KMS-11 (cell line): ENCODE results near the gene RAB5A.
"Not testable (repeated sequence)": the region's sequence is repeated elsewhere in the genome, so short reads cannot be mapped to it uniquely, and the experiment has no call there.

Experiments used
- H2AFZ ChIP-seq: fragments of 200-600 bp; sonication (generic); 2 replicates; pipeline ENCODE4 v1.6.1; 2016; ENCODE audit warnings: antibody characterized with exemption, mixed run types, low read depth
- H3K27ac ChIP-seq: fragments of 200-600 bp; sonication (generic); 2 replicates; pipeline ENCODE4 v1.6.1; 2016; ENCODE audit warnings: mild to moderate bottlenecking, mixed run types
- H3K27me3 ChIP-seq: fragments of 200-600 bp; sonication (generic); 2 replicates; pipeline ENCODE4 v1.6.1; 2017; ENCODE audit warnings: mild to moderate bottlenecking, low read depth, mixed run types, moderate library complexity; ENCODE audit not compliant: insufficient read depth
- H3K36me3 ChIP-seq: fragments of 200-600 bp; sonication (generic); 2 replicates; pipeline ENCODE4 v1.6.1; 2017; ENCODE audit warnings: mild to moderate bottlenecking, mixed run types; ENCODE audit not compliant: insufficient read depth
- H3K4me1 ChIP-seq: fragments of 200-600 bp; sonication (generic); 2 replicates; pipeline ENCODE4 v1.6.1; 2016; ENCODE audit warnings: mild to moderate bottlenecking, low read depth, mixed run types; ENCODE audit not compliant: poor library complexity, severe bottlenecking
- H3K4me2 ChIP-seq: fragments of 200-600 bp; sonication (generic); 2 replicates; pipeline ENCODE4 v1.7.0; 2016; ENCODE audit warnings: mild to moderate bottlenecking, mixed run types
- H3K4me3 ChIP-seq: fragments of 200-600 bp; sonication (generic); IDR thresholded peaks from 2 replicates; pipeline ENCODE4 v1.6.1; 2017; ENCODE audit warnings: low read depth, low read length, mixed read lengths; ENCODE audit not compliant: insufficient read depth
- H3K79me2 ChIP-seq: fragments of 200-600 bp; sonication (generic); 2 replicates; pipeline ENCODE4 v1.6.1; 2016; ENCODE audit warnings: low read depth, mixed run types; ENCODE audit not compliant: insufficient read depth
- H3K9ac ChIP-seq: fragments of 200-600 bp; sonication (generic); 2 replicates; pipeline ENCODE4 v1.6.1; 2016; ENCODE audit warnings: mild to moderate bottlenecking, mixed run types
- H4K20me1 ChIP-seq: fragments of 200-600 bp; sonication (generic); 2 replicates; pipeline ENCODE4 v1.6.1; 2016; ENCODE audit warnings: mild to moderate bottlenecking, mixed run types; ENCODE audit not compliant: insufficient read depth
- TF ChIP-seq, protein P1 (sequence below): fragments of 200-600 bp; sonication (generic); conservative IDR thresholded peaks from 2 replicates; pipeline ENCODE4 v1.6.1; 2017; ENCODE audit warnings: low read depth, mild to moderate bottlenecking, antibody characterized with exemption, low read length, moderate library complexity, mixed read lengths

RAB5A gene

DNA sequence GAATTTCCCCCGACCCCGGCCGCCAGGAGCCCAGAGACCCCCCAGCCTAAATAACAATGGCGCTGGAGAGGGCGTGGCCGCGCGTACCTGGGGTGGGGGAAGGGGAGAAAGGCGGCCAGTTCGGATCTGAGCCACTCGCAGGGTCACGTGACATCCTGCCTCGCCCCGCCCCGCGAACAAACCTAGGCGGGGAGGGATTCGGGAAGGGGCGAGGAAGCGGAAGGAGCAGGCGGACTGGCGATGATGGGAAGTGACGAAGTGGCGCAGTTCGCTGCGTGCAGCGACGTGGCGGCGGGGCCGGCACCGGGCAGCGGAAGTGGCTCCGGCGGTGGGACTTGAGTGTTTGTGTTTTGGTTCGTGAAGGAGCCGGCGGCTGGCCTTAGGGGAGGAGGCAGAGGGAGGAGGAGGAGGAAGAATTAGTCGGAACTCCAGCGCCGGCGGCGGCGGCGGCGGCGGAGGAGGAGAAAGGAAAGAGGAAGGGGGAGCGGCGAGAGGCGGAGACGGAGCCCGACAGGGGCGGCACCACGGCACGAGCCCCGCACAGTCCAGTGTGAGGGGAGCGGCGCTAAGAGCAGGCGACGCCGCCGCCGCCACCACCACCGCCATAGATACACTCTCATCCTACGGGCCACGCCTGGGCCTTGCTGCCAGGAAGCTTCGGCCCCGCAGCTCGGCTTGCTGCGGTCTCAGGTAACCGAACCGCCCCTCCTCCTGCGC is at the start of gene RAB5A:
RAB5A (plus strand) TSS at position 266 of the 717 bp plus-strand sequence. CDS start 3,802 bp downstream, outside the sequence.
- Histone ChIP-seq H3K9ac (peak within 1 kb of the TSS; percentile 76), H2AFZ (peak within 1 kb of the TSS; percentile 91), H3K36me3 (no peaks in the 10 kb centered on the region), H3K4me2 (peak within 1 kb of the TSS; percentile 83), H3K4me1 (peaks cover 12% of the 10 kb centered on the region), H4K20me1 (no peaks in the 10 kb centered on the region), H3K79me2 (peaks cover 39% of the 10 kb centered on the region), H3K27me3 (no peaks in the 10 kb centered on the region), H3K27ac (peak within 1 kb of the TSS; percentile 70), H3K4me3 (peak within 1 kb of the TSS; percentile 36)
- TF ChIP-seq, protein P1, sequence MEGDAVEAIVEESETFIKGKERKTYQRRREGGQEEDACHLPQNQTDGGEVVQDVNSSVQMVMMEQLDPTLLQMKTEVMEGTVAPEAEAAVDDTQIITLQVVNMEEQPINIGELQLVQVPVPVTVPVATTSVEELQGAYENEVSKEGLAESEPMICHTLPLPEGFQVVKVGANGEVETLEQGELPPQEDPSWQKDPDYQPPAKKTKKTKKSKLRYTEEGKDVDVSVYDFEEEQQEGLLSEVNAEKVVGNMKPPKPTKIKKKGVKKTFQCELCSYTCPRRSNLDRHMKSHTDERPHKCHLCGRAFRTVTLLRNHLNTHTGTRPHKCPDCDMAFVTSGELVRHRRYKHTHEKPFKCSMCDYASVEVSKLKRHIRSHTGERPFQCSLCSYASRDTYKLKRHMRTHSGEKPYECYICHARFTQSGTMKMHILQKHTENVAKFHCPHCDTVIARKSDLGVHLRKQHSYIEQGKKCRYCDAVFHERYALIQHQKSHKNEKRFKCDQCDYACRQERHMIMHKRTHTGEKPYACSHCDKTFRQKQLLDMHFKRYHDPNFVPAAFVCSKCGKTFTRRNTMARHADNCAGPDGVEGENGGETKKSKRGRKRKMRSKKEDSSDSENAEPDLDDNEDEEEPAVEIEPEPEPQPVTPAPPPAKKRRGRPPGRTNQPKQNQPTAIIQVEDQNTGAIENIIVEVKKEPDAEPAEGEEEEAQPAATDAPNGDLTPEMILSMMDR: no peak

- Histone ChIP-seq H3K4me2 (no peak overlapping the region), H3K9ac (no peak overlapping the region), H2AFZ (no peak overlapping the region), H3K27me3 (no peaks in the 10 kb centered on the region), H3K27ac (no peak overlapping the region), H3K4me3 (no peak overlapping the region), H4K20me1 (no peaks in the 10 kb centered on the region), H3K36me3 (no peaks in the 10 kb centered on the region), H3K4me1 (no peaks in the 10 kb centered on the region), H3K79me2 (no peaks in the 10 kb centered on the region)
- TF ChIP-seq, protein P1: no peak
Observed at GRCh38 chr3:19898721-19899120, 48.2 kb upstream of the RAB5A start.

DNA sequence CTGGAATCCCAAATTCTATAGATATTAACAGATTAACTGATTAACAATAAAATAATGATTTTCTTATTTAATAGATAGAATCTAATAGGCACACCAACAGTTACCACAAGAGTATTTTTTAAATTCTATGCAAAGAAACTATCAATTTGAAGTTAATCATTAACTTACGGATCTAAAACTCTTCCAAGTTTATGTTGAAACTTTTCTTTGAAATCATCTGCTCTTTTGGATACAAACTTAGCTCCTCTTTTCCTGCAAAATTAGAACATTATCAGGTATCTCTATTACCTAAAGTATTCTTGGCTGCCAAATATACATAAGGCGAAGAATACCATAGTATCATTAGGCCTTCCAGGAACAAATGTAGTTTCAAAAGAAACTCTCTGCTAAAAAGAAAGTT is 47.6 kb upstream of the RAB5A start:
- Histone ChIP-seq H3K27me3 (no peaks in the 10 kb centered on the region), H2AFZ (no peak overlapping the region), H3K9ac (no peak overlapping the region), H3K79me2 (no peaks in the 10 kb centered on the region), H3K4me2 (no peak overlapping the region), H3K4me1 (no peaks in the 10 kb centered on the region), H3K36me3 (no peaks in the 10 kb centered on the region), H3K4me3 (no peak overlapping the region), H3K27ac (no peak overlapping the region), H4K20me1 (no peaks in the 10 kb centered on the region)
- TF ChIP-seq, protein P1: no peak

DNA sequence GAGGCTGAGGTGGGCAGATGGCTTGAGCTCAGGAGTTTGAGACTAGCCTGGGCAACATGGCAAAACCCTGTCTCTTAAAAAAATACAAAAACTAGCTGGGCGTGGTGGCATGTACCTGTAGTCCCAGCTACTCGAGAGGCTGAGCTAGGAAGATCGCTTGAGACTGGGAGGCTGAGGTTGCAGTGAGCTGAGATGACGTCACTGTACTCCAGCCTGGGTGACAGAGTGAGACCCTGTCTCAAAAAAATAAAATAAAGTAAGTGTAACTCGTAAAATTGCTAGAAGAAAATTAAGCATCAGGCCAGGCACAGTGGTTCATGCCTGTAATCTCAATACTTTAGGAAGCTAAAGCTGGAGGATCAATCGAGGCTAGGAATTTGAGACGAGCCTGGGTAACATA is 47.1 kb upstream of the RAB5A start:
- not testable (repeated sequence) for H2AFZ ChIP-seq, H3K9ac ChIP-seq, H4K20me1 ChIP-seq, H3K4me3 ChIP-seq, H3K27ac ChIP-seq, H3K36me3 ChIP-seq, H3K27me3 ChIP-seq, H3K79me2 ChIP-seq, H3K4me1 ChIP-seq, H3K4me2 ChIP-seq

- no peak overlapping the region for H3K4me3 ChIP-seq
- H3K36me3 ChIP-seq: no peaks in the 10 kb centered on the region
- no peak overlapping the region for H3K4me2 ChIP-seq
- no peak overlapping the region for H3K27ac ChIP-seq
- no peaks in the 10 kb centered on the region for H4K20me1 ChIP-seq
- TF ChIP-seq, protein P1: no peak
- no peaks in the 10 kb centered on the region for H3K79me2 ChIP-seq
- no peak overlapping the region for H2AFZ ChIP-seq
- no peaks in the 10 kb centered on the region for H3K27me3 ChIP-seq
- H3K4me1 ChIP-seq: no peaks in the 10 kb centered on the region
- H3K9ac ChIP-seq: no peak overlapping the region
Observed at GRCh38 chr3:19901337-19901736, 45.6 kb upstream of the RAB5A start.
